ENCODE measurements around the gene SNED1.

The SNED1 gene

DNA sequence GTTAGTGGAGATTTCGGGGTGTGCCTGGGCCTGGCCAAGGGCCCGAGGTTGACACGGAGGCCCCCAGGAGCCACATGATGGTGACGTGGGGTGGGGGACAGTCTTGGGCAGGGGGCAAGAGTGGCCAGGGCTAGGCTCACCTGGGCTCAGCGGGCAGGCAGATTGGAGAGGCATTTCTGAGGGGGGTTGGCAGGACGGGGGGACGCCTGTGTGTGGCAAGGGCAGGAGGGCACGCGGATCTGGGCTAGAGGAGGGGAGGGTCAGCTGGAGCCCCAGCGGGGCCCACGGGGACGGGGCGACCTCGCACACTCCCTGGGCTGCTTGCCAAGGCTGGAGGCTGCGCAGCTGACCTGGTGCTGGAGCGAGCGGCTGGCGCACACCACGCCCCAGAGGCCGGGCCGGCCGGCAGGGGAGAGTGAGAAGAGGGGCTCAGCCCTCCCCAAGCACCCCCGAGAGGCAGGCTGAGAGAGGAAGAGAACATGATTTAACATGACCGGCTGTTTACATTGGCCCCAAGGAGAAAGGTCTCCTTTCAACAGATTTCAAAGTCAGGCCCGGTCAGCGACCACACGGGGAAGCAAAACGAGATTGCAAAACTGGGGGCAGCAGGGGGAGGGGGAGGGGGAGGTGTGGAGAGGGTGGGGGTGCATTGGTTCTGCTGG lies 38.0 kb upstream of the SNED1 start:
- DNase-seq = no peak

DNA sequence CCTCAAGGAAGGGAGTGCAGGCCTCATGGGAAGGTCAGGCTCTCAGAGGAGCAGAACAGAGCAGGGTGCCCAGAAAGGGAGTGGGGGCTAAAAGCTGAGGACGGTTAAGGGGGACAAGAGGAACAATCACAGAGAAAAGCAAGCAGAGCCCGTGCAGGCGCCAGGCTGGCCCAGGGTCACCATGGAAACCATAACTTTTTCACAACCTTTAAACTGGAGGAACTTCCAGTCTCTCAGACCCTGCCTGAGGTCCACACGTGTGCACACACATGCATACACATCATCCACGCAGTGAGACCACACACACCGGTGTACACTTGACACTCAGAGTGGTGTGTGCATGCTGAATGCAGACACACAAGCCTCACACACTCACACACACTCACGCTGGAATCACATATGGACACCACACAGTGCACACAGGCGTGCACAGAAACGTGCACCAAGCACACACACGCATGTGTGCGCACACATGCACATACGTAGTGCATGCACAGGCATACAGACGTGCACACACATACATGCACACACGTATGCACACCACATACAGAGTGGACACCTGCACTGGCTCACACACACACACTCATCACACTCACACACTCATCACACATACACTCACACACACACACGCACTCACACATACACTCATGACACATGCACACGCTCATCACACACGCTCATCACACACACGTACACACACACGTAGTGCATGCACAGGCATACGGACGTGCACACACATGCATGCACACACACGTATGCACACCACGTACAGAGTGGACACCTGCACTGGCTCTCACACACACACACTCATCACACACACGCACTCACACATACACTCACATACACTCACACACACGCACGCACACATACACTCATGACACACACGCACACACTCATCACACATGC lies 37.2 kb upstream of the SNED1 start:
- DNase-seq = no peak

DNA sequence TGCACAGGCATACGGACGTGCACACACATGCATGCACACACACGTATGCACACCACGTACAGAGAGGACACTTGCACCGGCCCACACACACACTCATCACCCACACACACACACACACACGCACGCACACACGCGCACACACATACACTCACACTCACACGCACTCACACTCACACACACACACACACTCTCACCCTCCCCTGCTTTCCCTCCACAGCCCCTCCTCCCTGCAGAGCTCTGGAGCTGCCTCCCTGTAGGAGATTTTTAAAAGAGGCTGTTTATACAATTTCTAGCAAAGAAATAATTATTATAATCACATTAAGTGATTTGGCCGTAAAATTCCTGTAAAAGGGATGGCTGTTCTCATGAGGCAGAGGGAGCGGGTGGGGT lies 36.5 kb upstream of the SNED1 start:
- DNase-seq = no peak

DNA sequence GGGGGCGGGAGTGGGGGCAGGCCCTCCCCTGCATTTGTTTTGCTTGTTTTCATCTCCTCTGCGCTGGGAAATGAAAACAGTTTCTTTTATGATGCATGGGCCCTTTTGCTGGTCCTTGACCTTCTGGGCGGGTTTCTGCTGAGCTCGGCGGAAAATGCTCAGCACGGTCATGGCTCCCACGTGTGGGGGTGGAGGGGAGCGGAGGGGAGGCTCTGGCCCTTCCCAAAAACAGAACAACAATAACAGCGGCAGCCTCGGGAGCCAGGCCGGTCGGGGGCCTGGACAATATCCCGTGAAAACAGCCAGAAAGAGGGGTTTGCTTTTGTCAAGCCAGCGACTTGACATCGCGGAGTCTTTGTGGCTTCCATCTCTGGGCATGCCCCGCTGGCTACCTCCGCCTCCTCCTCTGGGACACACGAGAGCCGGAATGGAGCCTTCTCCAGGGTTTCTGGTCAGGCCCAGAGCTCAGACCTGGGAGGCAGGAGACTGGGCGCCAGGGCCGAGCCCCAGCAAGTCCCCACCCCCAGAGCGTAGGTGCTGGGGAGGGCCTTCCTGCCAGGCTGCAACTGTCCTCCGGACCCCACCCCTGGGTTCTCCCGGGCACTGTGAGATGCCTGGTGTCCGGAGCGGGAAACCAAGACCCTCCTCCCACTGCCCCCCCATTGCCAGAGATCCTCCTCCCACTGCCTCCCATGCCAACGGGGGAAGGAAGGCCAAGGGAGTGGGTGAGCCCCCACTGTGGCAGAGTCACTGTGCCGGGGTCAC lies 35.9 kb upstream of the SNED1 start:
- DNase-seq = no peak

DNA sequence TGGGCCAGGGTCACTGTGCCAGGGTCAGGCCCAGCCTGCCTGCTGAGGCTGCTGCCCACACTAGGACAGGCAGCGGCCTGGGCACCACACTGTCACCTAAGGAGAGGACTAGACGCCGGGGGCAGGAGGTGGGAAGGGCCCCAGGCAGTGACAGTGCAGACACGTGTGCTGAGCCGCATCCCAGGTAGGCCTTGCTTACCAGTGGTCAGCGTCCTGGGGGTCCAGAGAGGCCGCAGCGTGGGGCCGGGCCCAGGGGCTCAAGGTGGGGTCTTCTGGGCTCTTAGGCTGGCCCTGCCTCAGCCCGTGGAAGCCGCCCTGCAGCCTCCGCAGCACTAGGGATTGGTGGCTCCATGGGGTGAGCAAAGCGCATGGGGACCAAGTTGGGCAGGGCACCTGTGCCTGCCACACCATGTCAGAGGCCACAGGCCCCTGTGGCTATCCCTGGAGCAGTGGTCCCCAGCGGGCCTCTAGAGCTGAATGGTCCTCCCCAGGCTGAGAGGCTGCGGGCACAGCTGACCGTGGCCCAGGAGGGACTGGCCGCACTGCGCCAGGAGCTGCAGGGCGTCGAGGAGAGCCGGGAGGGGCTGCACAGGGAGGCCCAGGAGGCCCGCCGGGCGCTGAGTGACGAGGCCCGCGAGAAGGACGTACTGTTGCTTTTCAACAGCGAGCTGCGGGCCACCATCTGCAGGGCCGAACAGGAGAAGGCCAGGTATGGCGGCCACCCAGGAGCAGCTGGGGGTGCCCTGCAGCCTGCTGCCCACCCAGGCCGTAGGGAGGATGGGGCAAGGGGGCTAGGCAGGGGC lies 35.2 kb upstream of the SNED1 start:
- no peak for DNase-seq

DNA sequence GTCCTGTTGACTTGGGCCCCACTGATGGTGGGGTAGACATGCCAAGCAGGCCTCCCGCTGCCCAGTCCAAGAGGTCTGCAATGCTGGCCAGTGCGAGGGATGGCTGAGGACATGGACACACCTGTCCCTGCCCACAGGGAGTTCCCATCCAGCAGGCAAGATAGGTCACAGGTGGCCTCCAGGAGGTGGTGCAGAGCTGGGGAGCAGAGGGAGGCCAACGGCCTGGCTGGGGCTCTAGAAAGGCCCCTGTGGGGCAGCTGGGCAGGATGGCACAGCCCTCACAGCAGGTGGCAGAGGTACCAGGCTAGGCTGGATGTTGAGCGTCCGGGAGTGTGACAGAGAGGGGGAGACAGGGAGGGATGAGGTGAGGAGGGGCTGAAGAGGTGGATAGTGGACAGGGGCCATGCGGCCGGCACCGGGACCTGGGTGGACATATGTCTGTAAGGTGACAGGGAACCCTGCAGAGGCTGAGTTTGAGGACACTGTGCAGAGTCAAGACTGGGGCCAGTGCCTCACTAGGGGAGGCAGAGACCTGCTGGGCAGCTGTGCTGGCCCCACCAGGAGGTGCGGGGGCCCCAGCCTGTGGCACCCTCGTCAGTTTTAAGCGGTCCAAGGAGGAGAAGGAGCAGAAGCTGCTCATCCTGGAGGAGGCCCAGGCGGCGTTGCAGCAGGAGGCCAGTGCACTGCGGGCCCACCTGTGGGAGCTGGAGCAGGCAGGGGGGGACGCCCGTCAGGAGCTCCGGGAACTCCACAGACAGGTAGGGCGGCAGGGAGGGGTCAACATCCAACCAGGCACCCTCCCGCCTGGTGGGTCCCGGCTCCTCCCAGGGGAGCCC lies 34.3 kb upstream of the SNED1 start:
- DNase-seq = no peak

DNA sequence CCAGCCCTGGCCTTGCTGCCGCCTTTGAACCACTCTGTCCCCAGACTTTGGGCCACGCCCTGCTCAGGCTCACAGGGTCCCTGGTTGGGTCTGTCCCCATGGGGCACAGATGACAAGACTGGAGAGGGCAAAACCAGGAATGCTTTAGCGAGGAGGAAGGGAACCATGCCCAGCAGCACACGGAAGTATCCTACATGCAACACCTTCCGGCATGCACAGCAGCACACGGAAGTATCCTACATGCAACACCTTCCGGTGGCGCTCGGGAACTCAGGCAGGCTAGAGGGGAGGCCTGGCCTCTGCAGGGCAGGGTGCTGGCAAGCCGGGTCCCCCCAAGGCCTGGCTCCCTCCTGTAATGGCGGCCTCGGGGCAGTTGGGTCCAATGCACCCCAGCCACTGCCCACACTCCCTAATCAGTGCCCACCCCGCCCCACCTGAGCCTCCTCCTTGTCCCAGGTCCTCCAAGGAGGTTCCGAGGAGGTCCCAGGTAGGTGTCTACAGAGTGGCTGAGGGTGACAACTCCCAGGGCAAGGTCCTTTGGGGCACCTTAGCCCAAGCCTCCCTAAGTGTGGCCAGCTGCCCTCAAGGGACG lies 33.6 kb upstream of the SNED1 start:
- DNase-seq = no peak

DNA sequence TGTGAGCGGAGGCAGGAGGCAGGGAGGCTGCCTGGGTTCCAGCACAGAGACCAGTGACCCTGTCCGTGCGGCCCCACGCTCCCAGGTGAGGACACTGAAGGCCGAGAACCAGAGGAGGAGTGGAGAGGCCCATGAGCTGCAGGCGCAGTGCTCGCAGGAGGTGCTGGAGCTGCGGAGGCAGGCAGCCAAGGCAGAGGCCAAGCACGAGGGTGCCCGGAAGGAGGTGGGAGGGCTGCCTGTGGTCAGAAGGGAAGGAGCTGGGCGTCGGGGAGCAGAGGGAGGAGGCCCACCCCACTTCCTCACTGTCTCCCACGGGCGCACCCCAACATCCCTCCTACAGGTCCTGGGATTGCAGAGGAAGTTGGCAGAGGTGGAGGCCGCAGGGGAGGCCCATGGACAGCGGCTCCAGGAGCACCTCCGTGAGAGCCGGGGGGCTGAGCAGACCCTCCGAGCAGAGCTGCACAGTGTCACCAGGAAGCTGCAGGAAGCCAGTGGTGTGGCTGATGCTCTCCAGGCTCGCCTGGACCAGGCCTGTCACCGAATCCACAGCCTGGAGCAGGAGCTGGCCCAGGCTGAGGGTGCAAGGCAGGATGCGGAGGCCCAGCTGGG lies 33.0 kb upstream of the SNED1 start:
- DNase-seq = no peak

DNA sequence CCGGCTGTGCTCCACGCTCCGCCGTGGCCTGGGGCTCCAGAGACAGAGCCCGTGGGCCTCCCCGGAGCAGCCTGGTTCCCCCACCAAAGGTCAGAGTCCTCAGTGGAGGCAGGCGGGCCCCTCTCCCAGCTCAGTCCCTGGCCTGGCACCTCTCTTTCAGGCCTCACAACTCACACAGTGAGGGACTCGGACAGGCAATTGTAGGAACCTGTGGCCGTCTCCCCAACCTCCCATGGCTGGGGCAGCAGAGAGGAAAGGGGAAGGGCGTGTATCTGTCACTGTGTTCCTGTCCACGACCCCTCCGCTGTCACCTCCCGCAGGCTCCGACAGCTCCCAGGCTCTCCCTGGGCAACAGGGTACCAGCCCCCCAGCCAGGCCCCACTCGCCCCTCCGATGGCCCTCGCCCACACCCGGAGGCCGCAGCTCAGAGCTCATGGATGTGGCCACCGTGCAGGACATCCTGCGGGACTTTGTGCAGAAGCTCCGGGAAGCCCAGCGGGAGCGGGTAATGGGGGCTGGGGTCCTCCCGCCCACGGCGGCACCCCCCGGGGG lies 32.4 kb upstream of the SNED1 start:
- no peak for DNase-seq

DNA sequence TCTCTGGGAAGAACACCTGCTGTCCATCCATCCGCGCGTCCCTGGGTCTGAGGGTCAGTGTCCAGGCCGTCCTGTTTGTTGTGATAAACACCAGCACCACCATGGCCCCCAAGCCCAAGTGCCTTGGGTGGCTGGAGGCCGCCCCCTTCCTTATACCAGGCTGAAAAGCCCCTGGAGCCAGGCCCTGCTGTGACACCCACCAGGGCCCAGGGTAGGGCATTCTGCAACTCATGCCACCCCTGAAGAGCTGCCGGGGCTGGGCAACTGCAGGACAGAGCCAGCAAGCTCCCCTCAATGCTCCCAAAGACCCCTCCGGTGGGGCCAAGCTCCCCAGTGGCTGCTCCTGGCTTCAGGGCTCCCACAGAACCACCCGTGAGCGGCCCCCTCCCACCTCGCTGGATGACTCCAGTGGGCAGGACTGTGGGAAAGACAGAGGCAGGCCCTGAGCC lies 31.9 kb upstream of the SNED1 start:
- no peak for DNase-seq

DNA sequence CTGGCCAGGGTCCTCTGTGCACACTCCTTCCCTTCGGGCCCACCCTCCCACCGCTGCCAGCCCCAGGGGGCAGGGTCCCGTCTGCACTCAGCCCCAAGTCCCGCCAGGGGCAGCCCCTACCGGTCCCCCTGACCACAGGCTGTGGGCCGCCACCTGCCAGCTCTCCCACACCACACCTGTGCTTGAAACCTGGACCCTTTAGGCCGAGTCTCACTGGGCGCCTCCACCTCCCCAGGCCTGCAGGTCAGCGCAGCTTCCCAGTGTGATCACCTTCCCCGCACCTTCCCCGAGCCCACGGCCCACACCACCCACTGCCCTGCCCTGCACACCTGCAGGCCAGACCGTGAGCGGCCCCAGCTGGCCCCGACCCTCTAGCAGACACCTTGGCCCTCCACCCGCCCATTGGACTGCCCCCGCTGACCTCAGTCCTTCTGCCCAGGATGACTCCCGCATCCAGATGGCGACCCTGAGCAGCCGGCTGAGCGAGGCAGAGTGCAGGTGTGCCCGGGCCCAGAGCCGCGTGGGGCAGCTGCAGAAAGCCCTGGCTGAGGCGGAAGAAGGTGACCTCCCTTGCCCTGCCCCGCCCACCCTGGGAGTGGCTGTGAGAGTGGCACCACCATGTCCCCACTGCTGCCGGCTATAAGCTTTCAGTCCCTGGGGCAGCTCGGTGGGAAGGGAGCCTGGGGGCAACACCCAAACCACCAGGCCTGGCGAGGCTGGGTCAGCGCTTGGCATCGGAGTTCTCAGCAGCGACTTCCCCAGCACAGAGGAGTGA lies 31.3 kb upstream of the SNED1 start:
- DNase-seq = no peak

DNA sequence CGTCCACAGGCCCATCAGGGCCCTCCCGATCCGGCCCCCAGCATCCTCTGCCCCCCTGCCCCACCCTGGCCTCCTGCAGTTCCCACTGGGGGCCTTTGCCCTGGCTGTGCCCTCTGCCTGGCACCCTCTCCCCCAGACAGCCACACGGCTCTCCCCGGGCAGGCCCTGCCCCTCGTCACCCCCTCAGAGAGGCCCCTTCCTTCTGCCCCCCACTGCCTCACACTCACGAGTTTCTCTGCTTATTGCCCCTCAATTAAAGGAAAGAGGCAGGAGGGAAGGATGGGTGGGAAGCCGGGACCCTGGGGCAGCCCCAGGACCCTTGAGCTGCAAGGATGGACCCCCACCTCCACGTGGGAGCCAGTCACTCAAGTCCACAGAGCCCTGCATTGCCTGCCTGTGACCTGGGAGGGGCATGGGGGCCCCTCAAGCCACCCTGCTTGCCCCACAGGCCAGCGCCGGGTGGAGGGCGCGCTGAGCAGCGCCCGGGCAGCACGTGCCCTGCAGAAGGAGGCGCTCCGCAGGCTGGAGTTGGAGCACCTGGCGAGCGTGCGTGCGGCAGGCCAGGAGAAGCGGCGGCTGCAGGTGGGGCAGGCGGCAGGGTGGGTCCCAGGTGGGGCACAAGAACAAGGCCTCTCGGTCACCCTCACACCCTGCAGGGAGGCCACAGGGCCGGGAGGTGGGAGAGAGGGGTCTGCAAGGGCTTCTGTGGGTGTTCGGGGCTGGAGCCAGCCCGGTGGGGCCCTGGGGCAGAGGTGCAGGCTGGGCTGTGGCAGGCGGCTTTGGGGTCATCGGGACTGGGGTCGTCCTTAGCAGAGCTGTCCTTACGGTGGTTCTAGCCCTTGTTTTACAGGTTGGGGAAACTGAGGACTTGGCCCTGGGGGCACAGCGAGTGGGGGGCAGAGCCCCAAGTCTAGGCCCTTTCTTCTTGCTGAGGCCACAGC lies 30.5 kb upstream of the SNED1 start:
- no peak for DNase-seq

DNA sequence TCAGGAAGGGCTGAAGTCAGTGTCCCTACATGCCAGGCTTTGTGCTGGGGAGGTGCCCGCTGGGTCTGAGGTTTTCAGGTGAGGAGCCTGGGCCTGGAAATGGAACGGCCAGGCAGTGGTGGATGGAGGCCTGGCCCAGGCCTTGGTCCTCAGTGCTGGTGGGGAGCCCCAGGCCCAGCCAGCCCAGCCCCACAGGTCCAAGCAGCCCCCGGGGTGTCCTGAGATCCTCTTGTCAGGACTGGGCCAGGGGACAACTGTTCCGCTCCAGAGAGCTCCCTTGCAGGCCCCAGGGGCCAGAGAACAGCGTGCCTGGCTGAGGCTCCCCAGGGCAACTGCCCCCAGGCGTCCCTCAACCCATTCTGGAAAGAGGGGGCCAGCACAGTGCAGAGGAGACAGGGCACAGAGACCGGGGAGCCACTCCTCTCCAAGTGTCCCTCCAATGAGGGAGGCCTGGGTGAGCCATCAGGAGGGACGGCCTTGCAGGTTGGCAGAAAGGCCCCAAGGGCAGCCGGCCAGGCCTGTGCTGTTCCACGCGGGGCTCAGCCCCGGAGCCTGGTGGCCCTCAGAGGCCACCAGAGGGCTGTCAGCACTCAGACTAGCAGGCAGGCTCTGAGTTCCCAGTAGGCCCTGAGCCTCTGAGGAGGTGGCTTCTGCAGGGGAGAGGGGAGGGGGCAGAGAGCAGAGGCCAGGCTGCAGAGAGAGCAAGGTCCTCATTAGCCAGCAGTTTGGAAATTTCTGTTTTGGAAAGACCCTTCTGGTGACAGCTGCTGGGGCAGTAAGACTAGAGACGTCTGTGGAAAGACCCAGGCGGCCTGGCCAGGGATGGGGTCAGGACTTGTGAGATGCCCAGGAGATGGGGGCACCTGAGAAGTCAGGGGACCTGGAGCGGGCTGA lies 29.4 kb upstream of the SNED1 start:
- no peak for DNase-seq

DNA sequence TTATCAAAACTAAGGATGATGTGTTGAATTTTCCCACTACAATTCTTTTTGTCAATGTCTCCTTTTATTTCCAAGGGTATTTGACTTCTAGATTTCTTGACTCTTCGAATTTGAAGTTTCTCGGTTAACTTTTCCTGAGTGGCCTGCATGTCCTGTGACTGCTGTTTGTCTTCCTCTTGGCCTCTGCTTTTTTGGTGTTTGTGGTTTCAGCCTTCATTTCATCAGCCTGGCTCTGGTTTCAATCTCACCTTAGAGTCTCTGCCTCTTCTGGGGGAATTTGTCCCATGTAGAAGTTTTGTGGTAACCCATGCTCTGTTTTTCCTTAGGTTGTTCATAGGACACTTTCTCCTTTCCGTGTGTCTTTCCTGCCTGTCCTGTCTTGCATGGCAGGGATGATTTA lies 28.3 kb upstream of the SNED1 start:
- DNase-seq = no peak

DNA sequence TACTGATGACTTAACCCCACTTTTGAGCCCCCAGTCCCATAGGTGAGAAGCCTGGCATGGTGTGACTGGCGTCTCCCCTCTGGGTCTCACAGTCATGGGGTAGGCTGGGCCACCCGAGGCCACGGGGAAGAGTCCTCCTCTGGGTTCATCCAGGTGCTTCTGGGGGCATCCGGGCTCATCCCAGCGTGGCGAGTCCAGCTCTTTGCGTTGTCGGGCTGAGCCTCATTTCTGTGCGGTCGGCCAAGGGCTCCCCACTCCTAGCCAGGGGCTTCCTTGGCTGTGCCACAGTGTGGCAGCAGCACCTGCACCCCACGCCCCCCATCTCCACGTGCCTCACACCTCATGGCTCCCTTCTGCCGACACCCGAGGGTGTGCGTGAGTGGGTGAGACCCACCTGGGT lies 27.6 kb upstream of the SNED1 start:
- no peak for DNase-seq

DNA sequence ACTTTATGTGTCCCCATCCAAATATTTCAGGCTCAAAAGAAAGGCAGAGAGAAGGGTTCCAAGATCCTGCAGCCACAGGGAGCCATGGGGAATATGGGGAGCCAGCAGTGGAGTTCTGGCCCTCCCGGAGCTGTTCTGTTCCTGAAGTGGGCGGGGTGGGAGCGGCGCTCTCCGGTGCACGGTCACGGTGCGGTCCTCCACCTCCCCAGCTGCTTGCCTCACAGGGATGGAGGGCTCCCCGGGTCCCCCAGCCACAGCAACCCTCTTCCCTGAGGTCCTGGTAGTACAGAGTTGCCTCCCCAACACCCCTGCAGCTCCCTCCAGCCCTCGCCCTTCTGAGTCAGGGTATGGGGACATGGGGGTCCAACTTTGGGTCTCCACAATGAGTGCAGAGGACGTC lies 26.2 kb upstream of the SNED1 start:
- DNase-seq = no peak
